HG03469 (cell line): Measurements from ENCODE around the gene HMG20B.

Experiments
- ATAC-seq: cut with Tn5 transposase; IDR thresholded peaks from one replicate; pipeline ENCODE4 v1.9.1; 2021; ENCODE audit warnings: mild to moderate bottlenecking, moderate library complexity, moderate number of reproducible peaks; ENCODE audit not compliant: unreplicated experiment

Gene HMG20B

GRCh38 chr19:3536429-3537100 is 36.2 kb upstream of the HMG20B start:
- ATAC-seq: no peak

- no peak for ATAC-seq
These were observed 35.7 kb upstream of the HMG20B start for GRCh38 chr19:3537101-3537437.

- no peak for ATAC-seq
These were observed 35.1 kb upstream of the HMG20B start for GRCh38 chr19:3537438-3538240.

- ATAC-seq: no peak
These were observed 34.4 kb upstream of the HMG20B start for GRCh38 chr19:3538258-3538929.

- ATAC-seq: no peak
These were observed 33.6 kb upstream of the HMG20B start, which contains the start of gene TEKTIP1 for GRCh38 chr19:3538965-3539755. Gene TEKTIP1 (plus strand): TSS chr19:3539174. CDS start chr19:3539178, 4 bp downstream.

- no peak for ATAC-seq
These were observed 33.0 kb upstream of the HMG20B start for GRCh38 chr19:3539756-3540118.

- no peak for ATAC-seq
These were observed 29.3 kb upstream of the HMG20B start for GRCh38 chr19:3543150-3544057.

GRCh38 chr19:3544058-3544376 is 28.7 kb upstream of the HMG20B start:
- no peak for ATAC-seq

GRCh38 chr19:3544742-3545668 is 27.7 kb upstream of the HMG20B start:
- no peak for ATAC-seq

- no peak for ATAC-seq
These were observed 27.1 kb upstream of the HMG20B start for GRCh38 chr19:3545669-3546034.

- ATAC-seq: no peak
These were observed 26.6 kb upstream of the HMG20B start for GRCh38 chr19:3546119-3546518.

- ATAC-seq: no peak
These were observed 25.4 kb upstream of the HMG20B start for GRCh38 chr19:3547301-3547731.

- ATAC-seq: no peak
These were observed 24.9 kb upstream of the HMG20B start for GRCh38 chr19:3547767-3548282.

GRCh38 chr19:3548606-3549005 is 24.1 kb upstream of the HMG20B start:
- ATAC-seq: no peak

GRCh38 chr19:3549816-3550215 is 22.9 kb upstream of the HMG20B start:
- ATAC-seq: no peak

- no peak for ATAC-seq
These were observed 21.6 kb upstream of the HMG20B start for GRCh38 chr19:3550947-3551791.

- no peak for ATAC-seq
These were observed 21.0 kb upstream of the HMG20B start for GRCh38 chr19:3551792-3552095.
